Stimulated activated CD4-positive, alpha-beta T cell treated with anti-CD3 and anti-CD28 coated beads, Interleukin-4, amount 100 ng/mL, for 1 hour (primary cell): Measurements from ENCODE around the gene KLRC3.
A peak's percentile ranks its signal among the peaks of the same experiment; 100 is the strongest.
"Not testable (repeated sequence)": the region's sequence is repeated elsewhere in the genome, so short reads cannot be mapped to it uniquely, and the experiment has no call there.

ENCODE experiments used
- DNase-seq: peaks from one replicate; pipeline ENCODE4 v3.0.0-alpha.2; 2020

The KLRC3 gene

DNA sequence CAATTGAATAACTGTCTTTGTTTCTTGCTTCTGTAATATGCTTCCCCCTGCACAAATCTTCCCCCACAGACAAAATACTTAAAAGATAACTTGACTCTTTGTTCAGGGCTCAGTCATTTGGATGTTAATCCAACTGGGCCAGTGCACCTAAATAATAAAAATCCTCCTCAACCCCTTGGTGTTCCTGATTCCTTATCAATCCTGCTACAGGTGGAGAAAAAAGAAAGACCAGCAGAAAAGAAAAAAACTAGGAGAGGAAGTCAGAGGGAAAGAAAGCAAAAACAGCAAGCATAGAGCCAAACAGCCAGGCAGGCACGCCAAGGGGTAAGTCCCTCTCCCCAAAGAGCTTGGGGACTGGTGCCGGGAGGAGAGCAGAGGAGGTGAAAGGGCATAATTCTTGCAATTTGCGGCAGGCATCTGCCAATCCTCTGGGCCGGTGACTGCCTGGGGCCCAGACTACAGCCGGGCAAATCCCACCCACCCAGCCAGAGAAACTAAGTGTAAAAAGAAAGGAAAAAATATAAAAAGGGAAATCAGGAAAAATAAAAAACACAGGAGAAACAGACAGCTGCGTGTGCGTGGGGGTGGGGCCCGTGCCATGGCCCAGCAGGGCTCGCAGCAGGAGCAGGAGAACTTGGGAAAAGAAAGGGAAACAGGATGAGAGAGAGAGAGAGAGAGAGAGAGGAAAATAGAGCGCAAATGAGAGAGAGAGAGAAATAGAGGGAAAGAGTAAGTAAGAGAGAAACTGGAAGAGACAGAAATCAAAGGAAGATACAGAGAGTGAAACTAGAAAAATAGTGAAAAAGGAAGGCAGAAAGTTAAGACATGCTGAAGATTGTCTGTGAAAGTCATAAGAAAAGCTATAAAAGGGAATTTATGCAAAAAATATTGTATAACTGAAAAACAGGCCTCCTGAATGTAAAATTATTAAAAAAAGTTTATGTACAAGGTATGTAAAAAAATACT lies 51.9 kb downstream of the KLRC3 start:
- DNase-seq: no peak

DNA sequence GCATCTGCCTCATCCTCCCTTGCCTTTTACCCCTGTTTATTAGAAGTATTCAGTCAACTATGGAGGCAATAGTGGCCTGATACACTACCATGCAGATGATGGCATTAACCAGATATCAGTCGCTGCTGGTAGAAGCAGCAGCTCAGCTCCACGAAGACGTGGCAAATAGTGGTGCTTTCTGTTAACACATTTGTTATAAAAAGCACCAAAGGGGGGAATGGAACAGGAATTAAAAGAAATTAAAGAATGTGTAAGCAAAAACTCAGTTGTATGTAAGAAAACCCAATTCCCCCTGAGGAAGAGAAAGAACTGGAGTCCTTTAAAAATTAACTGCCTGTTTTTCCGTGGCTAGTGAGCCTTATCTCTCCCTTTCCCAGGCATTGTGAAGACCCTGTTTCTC lies 52.7 kb downstream of the KLRC3 start:
- DNase-seq: not testable (repeated sequence)

DNA sequence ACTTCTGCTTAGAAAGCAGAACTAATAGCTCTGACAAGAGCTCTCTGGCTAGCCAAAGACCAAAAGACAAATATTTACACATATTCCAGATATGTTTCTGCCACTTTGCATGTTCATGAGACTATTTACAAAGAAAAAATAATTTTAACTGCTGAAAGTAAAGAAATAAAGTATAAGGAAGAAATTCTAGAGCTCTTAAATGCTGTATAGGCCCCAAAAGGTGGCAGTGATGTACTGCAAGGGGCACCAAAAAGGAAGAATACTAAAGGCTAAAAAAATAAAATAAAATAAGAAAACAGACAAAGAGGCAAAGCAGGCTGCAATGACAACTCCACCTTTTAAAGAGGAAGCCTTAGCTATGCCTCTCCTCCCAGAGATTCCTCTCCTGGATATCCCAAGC lies 53.5 kb downstream of the KLRC3 start:
- no peak for DNase-seq

DNA sequence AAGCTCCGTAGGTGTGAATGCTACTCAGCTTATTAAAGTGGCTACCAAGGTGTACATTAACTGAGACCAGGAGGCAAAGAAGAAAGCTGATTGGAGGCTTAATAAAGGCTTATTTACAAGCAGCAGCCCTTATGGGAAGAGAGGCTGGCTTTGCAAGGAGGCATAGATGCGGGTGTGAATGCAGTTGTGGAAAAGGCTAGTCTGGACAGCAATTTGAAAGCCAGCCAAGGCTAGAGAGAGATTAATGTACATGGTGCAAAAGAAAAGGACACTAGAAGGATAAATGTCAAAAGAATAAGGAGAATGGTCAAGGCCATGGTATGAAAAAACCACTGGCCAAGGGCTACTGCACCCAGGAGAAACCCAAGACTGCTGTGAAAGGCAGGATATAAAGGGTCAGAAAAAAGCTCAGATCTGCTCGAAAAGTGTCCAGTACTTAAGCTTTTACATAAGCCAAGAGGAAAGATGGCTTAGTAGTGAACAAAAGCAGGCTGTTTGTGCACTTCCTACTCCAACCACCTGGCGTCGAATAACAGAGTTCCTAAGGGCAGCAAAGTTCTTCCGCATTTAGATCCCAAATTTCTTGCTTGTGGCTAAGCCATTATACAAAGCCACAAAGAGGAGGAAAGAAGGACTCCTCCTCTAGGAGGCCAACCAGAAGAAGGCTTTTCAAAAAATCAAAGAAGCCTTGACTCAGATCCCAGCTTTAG lies 54.5 kb downstream of the KLRC3 start:
- DNase-seq: no peak

DNA sequence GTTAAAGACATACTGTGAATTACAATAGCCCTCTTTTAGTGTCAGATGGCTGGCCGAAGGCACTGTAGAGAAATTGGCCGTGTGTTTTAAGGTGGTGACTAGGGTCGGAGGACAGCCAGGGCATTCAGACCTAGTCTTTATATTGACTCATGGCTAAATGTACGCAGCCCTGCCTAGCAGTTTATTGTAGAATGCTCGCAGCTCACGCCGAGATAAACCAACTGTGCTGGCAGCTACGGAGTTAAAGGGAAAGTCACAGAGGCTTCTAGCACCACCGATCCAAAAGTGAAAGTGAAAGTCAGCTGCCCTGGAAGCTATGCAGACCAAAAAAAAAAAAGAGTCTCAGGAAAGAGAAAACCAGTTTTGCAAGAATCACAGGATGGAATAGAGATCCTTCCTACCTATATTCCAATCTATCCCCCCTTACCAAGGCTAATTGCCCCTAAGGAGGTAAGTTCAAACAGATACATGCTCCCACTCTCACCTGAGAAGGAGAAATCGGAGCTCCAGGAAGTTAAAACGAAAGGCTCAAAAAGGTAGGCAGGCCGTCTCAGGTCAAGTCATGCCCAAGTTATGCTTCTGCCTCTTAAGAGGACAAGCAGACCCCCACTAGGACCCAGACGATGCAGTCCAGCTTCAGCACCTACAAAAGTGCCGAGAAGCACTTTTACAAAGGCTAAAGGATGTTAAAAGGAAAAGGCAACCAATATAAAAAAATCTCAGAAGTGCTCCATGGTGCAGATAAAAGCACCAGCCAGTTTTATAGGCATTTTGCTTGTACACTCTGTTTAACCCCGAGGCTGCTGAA lies 55.4 kb downstream of the KLRC3 start:
- peak; percentile 38 for DNase-seq

DNA sequence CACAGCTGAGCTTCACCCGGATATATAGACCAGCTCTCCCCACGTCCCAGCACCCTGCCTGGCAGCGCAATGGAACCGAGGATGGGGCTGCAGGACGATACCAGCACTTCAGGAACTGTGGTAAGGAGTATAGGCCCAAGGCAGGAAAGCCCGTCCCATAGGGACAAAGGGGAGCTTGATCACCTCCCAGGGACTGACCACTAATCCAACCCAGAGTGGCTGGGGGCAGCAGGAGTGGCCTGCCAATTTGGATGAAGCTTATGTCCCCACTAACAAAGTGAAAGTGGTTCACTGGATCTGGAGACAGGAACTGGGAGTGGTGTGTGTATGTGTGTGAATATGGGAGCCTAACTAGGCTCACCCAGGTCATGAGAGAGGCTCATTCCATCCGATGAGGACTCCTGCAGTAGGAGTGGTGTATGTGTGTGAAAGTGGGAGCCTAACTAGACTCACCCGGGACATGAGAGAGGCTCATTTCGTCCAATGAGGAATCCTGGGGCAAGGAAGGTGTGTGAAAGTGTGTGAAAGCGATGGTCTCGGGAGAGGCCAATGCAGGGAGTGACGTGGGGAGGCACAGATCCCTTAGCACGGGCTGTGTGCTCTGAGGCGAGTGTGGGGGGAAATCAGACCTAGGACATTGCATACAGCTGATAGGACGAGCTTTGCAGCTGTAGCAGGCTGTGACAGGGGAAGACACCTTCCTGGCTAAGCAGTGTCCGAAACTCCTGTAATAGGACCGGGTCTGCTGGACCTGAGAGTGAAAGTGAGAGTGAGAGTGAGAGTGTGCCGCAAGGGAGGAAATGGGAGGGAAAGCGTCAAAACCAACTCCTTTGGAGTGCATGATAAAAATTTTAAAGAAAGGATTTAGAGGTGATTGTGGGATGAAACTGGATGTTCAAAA lies 56.2 kb downstream of the KLRC3 start:
- DNase-seq: peak; percentile 14

DNA sequence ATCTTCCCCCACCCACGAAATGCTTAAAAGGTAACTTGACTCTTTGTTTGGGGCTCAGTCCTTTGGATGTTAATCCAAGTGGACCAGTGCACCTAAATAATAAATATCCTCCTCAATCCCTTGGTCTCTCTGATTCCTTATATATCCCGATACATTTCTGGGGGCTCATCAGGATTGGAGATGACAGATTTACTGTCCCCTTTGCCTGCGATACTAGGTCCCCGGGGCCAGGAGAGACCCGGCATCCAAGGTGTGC lies 56.8 kb downstream of the KLRC3 start:
- DNase-seq: no peak

DNA sequence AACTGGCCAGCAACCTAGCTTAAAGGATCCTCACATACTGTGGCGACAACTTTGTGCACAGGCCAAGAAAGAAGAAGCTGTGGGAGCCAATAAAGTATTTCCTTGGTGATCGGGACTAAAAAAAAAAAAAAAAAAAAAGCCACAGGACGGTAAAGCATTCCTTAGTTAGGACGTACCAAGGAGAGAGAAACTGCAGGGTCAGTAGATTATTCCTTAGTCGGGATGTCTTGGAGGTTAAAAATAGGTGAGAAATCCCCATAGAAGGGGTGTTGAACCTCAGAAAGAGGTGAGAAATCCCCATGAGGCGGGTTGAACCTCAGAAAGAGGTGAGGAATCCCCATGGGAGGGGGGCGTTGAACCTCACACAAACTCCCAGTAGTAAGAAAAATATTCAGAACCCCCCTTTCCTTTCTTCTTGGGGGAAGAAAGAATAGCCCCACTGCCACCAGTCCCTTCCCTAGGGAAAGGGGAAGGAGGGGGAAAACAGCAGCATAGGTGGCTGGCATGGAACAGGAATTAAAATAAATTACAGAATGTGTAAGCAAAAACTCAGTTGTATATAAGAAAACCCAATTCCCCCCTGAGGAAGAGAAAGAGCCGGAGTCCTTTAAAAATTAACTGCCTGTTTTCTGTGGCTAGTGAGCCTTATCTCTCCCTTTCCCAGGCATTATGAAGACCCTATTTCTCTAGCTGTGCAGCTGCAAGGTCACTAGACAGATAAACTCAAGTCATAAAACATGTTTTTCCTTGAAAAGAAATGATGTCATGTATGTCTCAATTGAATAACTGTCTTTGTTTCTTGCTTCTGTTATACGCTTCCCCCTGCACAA lies 57.4 kb downstream of the KLRC3 start:
- DNase-seq: no peak

DNA sequence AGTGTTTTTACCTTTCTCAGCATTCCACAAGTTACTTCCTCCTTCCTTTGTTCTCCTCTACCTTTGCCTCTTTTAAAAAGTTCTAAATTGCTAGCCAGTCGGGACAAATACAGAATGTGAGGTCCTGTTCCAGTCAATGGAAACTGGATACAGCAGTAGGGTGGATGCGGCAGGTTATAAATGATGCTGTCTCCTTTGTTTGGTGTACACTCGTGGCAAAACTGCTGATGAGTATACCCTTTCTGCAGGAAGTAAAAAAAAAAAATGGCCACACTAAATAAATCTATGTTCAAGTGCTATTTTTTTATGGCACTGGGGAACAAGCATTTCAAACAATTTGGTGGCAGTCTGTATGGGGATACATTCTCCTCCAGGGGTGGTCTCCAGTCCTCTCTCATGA lies 58.1 kb downstream of the KLRC3 start:
- DNase-seq: no peak
